K562 (cell line): ENCODE measurements around the gene PIGK. TPM values are rescaled to one million over a fixed set of nuclear protein-coding genes. Genes with fewer than 3 reads are reported as not detected.

Experiments
- ATAC-seq: fragments of 200-7000 bp; cut with Tn5 transposase; 3 replicates; pipeline ENCODE4 v1.9.1; 2020; ENCODE audit warnings: moderate library complexity
- BruUV-seq: library from RNA; stranded (reverse); fragments of 400-500 nt; replicated peaks from 2 replicates; lab custom pipeline; 2021; lab: Mats Ljungman, UMichigan
- CTCF ChIA-PET: fragments of 300-600 bp; formaldehyde crosslinking; extraction: SDS; loops from one replicate; lab custom pipeline; 2021; ENCODE audit warnings: low intra/inter-chr PET ratio; lab: Yijun Ruan, JAX
- POLR2A ChIA-PET: fragments of 300-600, 350-650 bp; sonication (Branson Sonifier 250); formaldehyde crosslinking; extraction: SDS; loops from one replicate; lab custom pipeline; 2021; ENCODE audit warnings: antibody characterized with exemption, inconsistent platforms; lab: Yijun Ruan, JAX
- DNase-seq, 4 experiments: peaks; one replicate each; pipeline versions ENCODE4 v3.0.0 to v3.0.0-alpha.2; 2011 to 2018; ENCODE audit warnings: low spot score in 3 of 4, mixed read lengths in 3 of 4; ENCODE audit errors: extremely low read depth in 1 of 4
- FAIRE-seq: peaks from 2 replicates; lab custom pipeline; 2011; peaks lifted over from hg19 to GRCh38; lab: Jason Lieb, UNC
- H2AFZ ChIP-seq: 2 replicates; pipeline ENCODE4 v1.6.0; 2011; ENCODE audit warnings: low read depth, low read length, control low read depth, inconsistent platforms
- H3K27ac ChIP-seq: fragments of 200-600 bp; 3 replicates; pipeline ENCODE4 v1.8.0; 2011; ENCODE audit warnings: low read depth, mild to moderate bottlenecking, control low read depth, inconsistent platforms, low read length, moderate library complexity, mixed read lengths; ENCODE audit errors: extremely low read depth
- H3K27me3 ChIP-seq, 2 experiments: fragments of 300-600 bp in 1 of 2; 2 replicates in 1 of 2; 3 replicates in 1 of 2; pipeline versions ENCODE4 v1.6.0 to v1.8.0; 2011; ENCODE audit warnings: inconsistent platforms in 2 of 2, low read length in 2 of 2, mild to moderate bottlenecking in 1 of 2, mixed read lengths in 1 of 2, moderate library complexity in 1 of 2; ENCODE audit not compliant: control insufficient read depth in 2 of 2, insufficient read depth in 2 of 2
- H3K36me3 ChIP-seq: fragments of 300-600 bp; 3 replicates; pipeline ENCODE4 v1.8.0; 2011; ENCODE audit warnings: mild to moderate bottlenecking, low read length, inconsistent platforms; ENCODE audit not compliant: control insufficient read depth, insufficient read depth
- H3K4me1 ChIP-seq, 2 experiments: fragments of 200-600 bp in 1 of 2; replicated peaks in 1 of 2; 2 replicates in 1 of 2; 3 replicates in 1 of 2; pipeline versions ENCODE4 v1.5.1 to v1.8.0; 2011; ENCODE audit warnings: inconsistent platforms in 2 of 2, low read length in 2 of 2, mild to moderate bottlenecking in 1 of 2, mixed read lengths in 1 of 2, moderate library complexity in 1 of 2; ENCODE audit not compliant: control insufficient read depth in 2 of 2, insufficient read depth in 2 of 2
- H3K4me2 ChIP-seq: 2 replicates; pipeline ENCODE4 v1.6.1; 2011; ENCODE audit warnings: low read length, control low read depth, inconsistent platforms, mixed read lengths; ENCODE audit not compliant: insufficient read depth
- H3K4me3 ChIP-seq: fragments of 200-600 bp; sonication (generic), shearing (Covaris generic); 2 replicates; pipeline ENCODE4 v1.5.1; 2016; ENCODE audit warnings: control low read depth, inconsistent platforms
- H3K79me2 ChIP-seq: fragments of 200-600 bp; 3 replicates; pipeline ENCODE4 v1.8.0; 2011; ENCODE audit warnings: low read length, inconsistent platforms; ENCODE audit not compliant: control insufficient read depth, insufficient read depth
- H3K9ac ChIP-seq, 2 experiments: 2 replicates each; pipeline versions ENCODE4 v1.6.0 to v1.6.1; 2011; ENCODE audit warnings: low read depth in 2 of 2, low read length in 2 of 2, control low read depth in 1 of 2, inconsistent platforms in 1 of 2, mild to moderate bottlenecking in 1 of 2, mixed read lengths in 1 of 2; ENCODE audit not compliant: insufficient read depth in 1 of 2
- H3K9me1 ChIP-seq: one replicate; pipeline ENCODE4 v1.6.0; 2011; ENCODE audit warnings: inconsistent platforms, mild to moderate bottlenecking, low read length, moderate library complexity; ENCODE audit not compliant: control insufficient read depth, insufficient read depth
- H3K9me3 ChIP-seq: replicated peaks from 2 replicates; pipeline ENCODE4 v1.5.1; 2011; ENCODE audit warnings: low read depth, low read length, inconsistent platforms; ENCODE audit not compliant: control insufficient read depth, insufficient read depth
- H4K20me1 ChIP-seq: replicated peaks from 2 replicates; pipeline ENCODE4 v1.6.1; 2011; ENCODE audit warnings: low read length, inconsistent platforms, mixed read lengths; ENCODE audit not compliant: control insufficient read depth, insufficient read depth
- BCLAF1 ChIP-seq, 2 experiments: fragments of 450-650 bp in 1 of 2; IDR thresholded peaks; 2 replicates each; pipeline ENCODE4 v1.6.1; 2011 to 2017; ENCODE audit warnings: low read depth in 2 of 2, antibody characterized with exemption in 1 of 2, borderline replicate concordance in 1 of 2, low read length in 1 of 2, mild to moderate bottlenecking in 1 of 2, mixed read lengths in 1 of 2; ENCODE audit not compliant: control insufficient read depth in 1 of 2
- DMBX1 ChIP-seq: fragments of 250-450 bp; sonication (Bioruptor Pico); IDR thresholded peaks from 2 replicates; pipeline ENCODE4 v1.8.0; 2022; ENCODE audit warnings: inconsistent platforms, mild to moderate bottlenecking, moderate library complexity, borderline replicate concordance
- E4F1 ChIP-seq: fragments of 250-450 bp; sonication (Bioruptor Pico); IDR thresholded peaks from 2 replicates; pipeline ENCODE4 v1.5.0; 2021; ENCODE audit warnings: mild to moderate bottlenecking, borderline replicate concordance
- NFATC3 ChIP-seq: fragments of 450-650 bp; IDR thresholded peaks from 2 replicates; pipeline ENCODE4 v1.6.1; 2017; ENCODE audit warnings: mild to moderate bottlenecking
- RNF2 ChIP-seq: sonication (generic); IDR thresholded peaks from 2 replicates; pipeline ENCODE4 v1.6.1; 2016
- SAFB ChIP-seq: fragments of 200-400 bp; formaldehyde crosslinking; IDR thresholded peaks from 2 replicates; pipeline ENCODE4 v1.6.1; 2017; ENCODE audit warnings: low read depth, low read length, borderline replicate concordance
- SETDB1 ChIP-seq: IDR thresholded peaks from one replicate; pipeline ENCODE4 v1.6.1; 2012; ENCODE audit warnings: low read length, control low read depth, inconsistent platforms
- SNIP1 ChIP-seq: fragments of 450-650 bp; IDR thresholded peaks from 2 replicates; pipeline ENCODE4 v1.7.1; 2017; ENCODE audit warnings: low read depth, mild to moderate bottlenecking
- TFE3 ChIP-seq: fragments of 450-650 bp; formaldehyde crosslinking; IDR thresholded peaks from 2 replicates; pipeline ENCODE4 v1.4.0; 2020; ENCODE audit warnings: mild to moderate bottlenecking, mixed read lengths
- ZFP36 ChIP-seq: fragments of 150-350 bp; IDR thresholded peaks from 2 replicates; pipeline ENCODE4 v1.6.1; 2018; ENCODE audit warnings: low read length, low read depth; ENCODE audit not compliant: partially characterized antibody
- ZNF232 ChIP-seq: sonication (generic); formaldehyde crosslinking; IDR thresholded peaks from 2 replicates; pipeline ENCODE4 v1.8.0; 2022; ENCODE audit warnings: mild to moderate bottlenecking, missing genetic modification reagents
- ZSCAN32 ChIP-seq: fragments of 450-650 bp; formaldehyde crosslinking; IDR thresholded peaks from 2 replicates; pipeline ENCODE4 v1.4.0; 2020; ENCODE audit warnings: mild to moderate bottlenecking, moderate library complexity
- WGBS: fragments of 100-300 bp; shearing (Covaris generic); methylation state at CpG from one replicate; pipeline ENCODE4 v1.1.6; 2016; ENCODE audit warnings: low coverage, mixed read lengths; ENCODE audit not compliant: insufficient coverage; ENCODE audit errors: missing lambda C conversion rate; 5-methylcytosine and 5-hydroxymethylcytosine counted together
- in situ Hi-C: fragments of 300-500 bp; cut with MboI; formaldehyde crosslinking; loops from 4 replicates; pipeline ENCODE4 v1.15.0; 2018; ENCODE audit warnings: inconsistent platforms, mixed read lengths
- intact Hi-C: fragments of 100-400 bp; cut with micrococcal nuclease; formaldehyde crosslinking; loops from 2 replicates; pipeline ENCODE4 v1.14.2; 2022
- polyA plus RNA-seq, 8 experiments: library from polyadenylated mRNA; depleted of rRNA in 4 of 8; stranded (reverse) in 5 of 8; unstranded in 3 of 8; fragments of >200 nt; fragmentation: Nextera tagmentation in 2 of 8; fragmentation: Illumina TruSeq in 1 of 8; extraction: Ambion mirVana in 2 of 8; extraction: Trizol in 1 of 8; gene quantifications; 2 replicates each; pipeline versions ENCODE4 v1.2.1 to v1.2.3, GENCODE V29; 2011 to 2014; ENCODE audit warnings: inconsistent platforms in 1 of 8, missing spikeins in 1 of 8
- total RNA-seq, 7 experiments: library from RNA; depleted of rRNA in 6 of 7; stranded (reverse); fragments of >200 nt in 6 of 7; fragmentation: Illumina TruSeq in 2 of 7; extraction: Trizol in 2 of 7; gene quantifications; 2 replicates each; pipeline versions ENCODE4 v1.2.1 to v1.2.3, GENCODE V29; 2011 to 2021; ENCODE audit warnings: low replicate concordance in 1 of 7
- TF ChIP-seq, protein P1 (sequence below): conservative IDR thresholded peaks from 2 replicates; pipeline ENCODE4 v1.6.1; 2011; ENCODE audit warnings: low read depth, mild to moderate bottlenecking, low read length; ENCODE audit not compliant: control insufficient read depth

The PIGK gene
- total and polyA plus RNA-seq, 9 of the 15 experiments (the other 6 are each of a cell fraction or from before 2014, with no cell fraction given), result 15.7 to 59.5 (median 29.9) TPM

DNA sequence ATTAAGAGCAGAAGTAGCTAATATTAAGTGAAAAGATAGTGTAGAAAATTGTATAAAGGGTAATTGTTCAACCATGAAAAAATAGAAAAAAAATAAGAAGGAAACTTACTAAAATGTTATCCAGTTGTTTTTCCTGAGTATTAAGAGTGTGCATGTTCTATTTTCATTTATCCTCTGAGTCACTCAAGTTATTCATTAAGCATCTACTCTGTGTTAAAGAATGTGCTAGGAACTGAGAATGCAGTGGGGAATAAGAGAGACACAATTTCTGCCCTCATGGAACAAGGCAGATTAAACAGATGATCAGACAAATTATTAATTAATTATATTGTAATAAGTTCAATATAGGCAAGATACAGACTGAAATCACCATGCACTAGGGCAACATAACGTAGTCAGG lies 10.8 kb upstream of the PIGK start:
- 14% methylated on average over 1 of the region's 1 CpG for WGBS
- H3K27me3 ChIP-seq, result no peaks in the 10 kb centered on the region
- H3K36me3 ChIP-seq, result no peaks in the 10 kb centered on the region
- no peak overlapping the region for H3K4me3 ChIP-seq
- FAIRE-seq, result no peak
- TF ChIP-seq TFE3 (CRISPR knock-in tag) (no peak), E4F1 (CRISPR knock-in tag) (no peak), RNF2 (no peak), NFATC3 (no peak), SNIP1 (no peak), ZFP36 (no peak), DMBX1 (CRISPR knock-in tag) (no peak), BCLAF1 (IDR thresholded peaks at IDR 0.05; ENCODE audit: borderline replicate concordance in 1 of 2, control insufficient read depth in 1 of 2, low read depth in 2 of 2, low read length in 1 of 2) (no peak), ZNF232 (CRISPR knock-in tag) (no peak), SETDB1 (no peak), ZSCAN32 (CRISPR knock-in tag) (no peak), SAFB (no peak)
- TF ChIP-seq, protein P1, sequence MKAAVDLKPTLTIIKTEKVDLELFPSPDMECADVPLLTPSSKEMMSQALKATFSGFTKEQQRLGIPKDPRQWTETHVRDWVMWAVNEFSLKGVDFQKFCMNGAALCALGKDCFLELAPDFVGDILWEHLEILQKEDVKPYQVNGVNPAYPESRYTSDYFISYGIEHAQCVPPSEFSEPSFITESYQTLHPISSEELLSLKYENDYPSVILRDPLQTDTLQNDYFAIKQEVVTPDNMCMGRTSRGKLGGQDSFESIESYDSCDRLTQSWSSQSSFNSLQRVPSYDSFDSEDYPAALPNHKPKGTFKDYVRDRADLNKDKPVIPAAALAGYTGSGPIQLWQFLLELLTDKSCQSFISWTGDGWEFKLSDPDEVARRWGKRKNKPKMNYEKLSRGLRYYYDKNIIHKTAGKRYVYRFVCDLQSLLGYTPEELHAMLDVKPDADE, result no peak
- H3K9me3 ChIP-seq, result no peaks in the 10 kb centered on the region
- no peaks in the 10 kb centered on the region for H3K9me1 ChIP-seq
- no peak overlapping the region for H2AFZ ChIP-seq
- no peaks in the 10 kb centered on the region for H3K79me2 ChIP-seq
- no TSS peak for BruUV-seq
- H3K4me1 ChIP-seq, result no peaks in the 10 kb centered on the region
- H3K9ac ChIP-seq, result no peak overlapping the region
- in situ Hi-C loops (no loop called here), intact Hi-C loops (no loop called here)
- ChIA-PET CTCF (no interaction called here), POLR2A (no interaction called here)
- ATAC-seq, result no peak
- DNase-seq, result no peak
- no peak overlapping the region for H3K27ac ChIP-seq
- no peak overlapping the region for H3K4me2 ChIP-seq
- no peaks in the 10 kb centered on the region for H4K20me1 ChIP-seq
